Cerebellar cortex (tissue), 1 donor: ENCODE results near the gene COL23A1.
A peak's percentile ranks its signal among the peaks of the same experiment; 100 is the strongest.

ENCODE experiments used
- DNase-seq: peaks from one replicate; pipeline ENCODE4 v3.0.0-alpha.2; 2015; ENCODE audit warnings: low spot score

Gene COL23A1

GRCh38 chr5:178458140-178458539, 132.1 kb downstream of the COL23A1 start:
- no peak for DNase-seq

- DNase-seq: no peak
Observed at GRCh38 chr5:178457471-178457870, 132.7 kb downstream of the COL23A1 start.

- DNase-seq: no peak
Observed at GRCh38 chr5:178455480-178455835, 134.7 kb downstream of the COL23A1 start.

- DNase-seq: no peak
Observed at GRCh38 chr5:178454821-178455479, 135.2 kb downstream of the COL23A1 start.

- DNase-seq: no peak
Observed at GRCh38 chr5:178454303-178454702, 135.9 kb downstream of the COL23A1 start.

GRCh38 chr5:178453224-178453623, 137.0 kb downstream of the COL23A1 start:
- no peak for DNase-seq

GRCh38 chr5:178450121-178451028, 139.8 kb downstream of the COL23A1 start:
- DNase-seq: peak; percentile 35

- peak; percentile 35 for DNase-seq
Observed at GRCh38 chr5:178449163-178450070, 140.8 kb downstream of the COL23A1 start.

GRCh38 chr5:178445534-178445933, 144.7 kb downstream of the COL23A1 start:
- no peak for DNase-seq

- no peak for DNase-seq
Observed at GRCh38 chr5:178442405-178443257, 147.6 kb downstream of the COL23A1 start.

GRCh38 chr5:178441486-178442270, 148.5 kb downstream of the COL23A1 start:
- DNase-seq: no peak

- DNase-seq: no peak
Observed at GRCh38 chr5:178440181-178440580, 150.0 kb downstream of the COL23A1 start.

GRCh38 chr5:178439493-178440180, 150.6 kb downstream of the COL23A1 start:
- no peak for DNase-seq

- no peak for DNase-seq
Observed at GRCh38 chr5:178438796-178439195, 151.4 kb downstream of the COL23A1 start.

GRCh38 chr5:178437386-178438075, 152.7 kb downstream of the COL23A1 start:
- no peak for DNase-seq

- DNase-seq: no peak
Observed at GRCh38 chr5:178436326-178436940, 153.8 kb downstream of the COL23A1 start.

GRCh38 chr5:178435321-178436238, 154.6 kb downstream of the COL23A1 start:
- DNase-seq: no peak

GRCh38 chr5:178434851-178435250, 155.3 kb downstream of the COL23A1 start:
- DNase-seq: peak; percentile 16
